Fibroblast of mammary gland (primary cell): ENCODE results near the gene PKP4.

Experiments
- DNase-seq: peaks from one replicate; pipeline ENCODE4 v3.0.0-alpha.2; 2010; ENCODE audit warnings: low read depth
- H3K4me3 ChIP-seq: 2 replicates; pipeline ENCODE4 v1.5.1; 2011; ENCODE audit warnings: low read depth, mild to moderate bottlenecking, low read length, moderate library complexity; ENCODE audit not compliant: control insufficient read depth
- CTCF ChIP-seq: conservative IDR thresholded peaks from 2 replicates; pipeline ENCODE4 v1.5.1; 2011; ENCODE audit warnings: low read depth, low read length, inconsistent platforms; ENCODE audit not compliant: control insufficient read depth, insufficient read depth

Gene PKP4

DNA sequence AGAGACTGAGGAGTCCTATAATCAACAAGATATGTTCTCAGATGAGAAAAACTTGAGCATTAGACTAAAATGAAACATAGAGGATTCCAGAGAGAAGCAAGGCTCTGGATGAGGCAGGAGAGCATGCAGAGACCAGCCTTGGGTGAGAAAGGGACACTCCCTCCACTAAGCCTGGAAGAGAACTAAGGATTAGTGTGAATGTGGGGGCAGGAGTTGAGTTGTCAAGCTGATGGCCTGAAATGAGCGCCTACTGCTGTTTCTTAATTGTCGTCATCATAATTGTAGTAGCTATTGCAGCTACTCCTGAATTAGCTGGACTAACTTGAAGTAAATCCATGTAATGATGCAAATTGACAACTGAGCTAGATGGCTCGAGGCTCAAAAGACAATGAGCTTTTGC is 114.1 kb downstream of the PKP4 start:
- H3K4me3 ChIP-seq: no peak overlapping the region
- no peak for TF ChIP-seq CTCF
- DNase-seq: no peak

- TF ChIP-seq CTCF: no peak
- no peak for DNase-seq
- H3K4me3 ChIP-seq: no peak overlapping the region
These were observed 117.0 kb downstream of the PKP4 start for GRCh38 chr2:158573739-158574138.

- H3K4me3 ChIP-seq: no peak overlapping the region
- DNase-seq: no peak
- no peak for TF ChIP-seq CTCF
These were observed 118.4 kb downstream of the PKP4 start for GRCh38 chr2:158575051-158575635.

- TF ChIP-seq CTCF: no peak
- no peak overlapping the region for H3K4me3 ChIP-seq
- no peak for DNase-seq
These were observed 120.4 kb downstream of the PKP4 start for GRCh38 chr2:158577141-158577540.

- DNase-seq: no peak
- TF ChIP-seq CTCF: no peak
- H3K4me3 ChIP-seq: no peak overlapping the region
These were observed 122.1 kb downstream of the PKP4 start for GRCh38 chr2:158578703-158579330.

- no peak for TF ChIP-seq CTCF
- DNase-seq: no peak
- H3K4me3 ChIP-seq: no peak overlapping the region
These were observed 123.2 kb downstream of the PKP4 start for GRCh38 chr2:158579928-158580327.
